ENCODE measurements around the gene TRAP1. TPM values are rescaled to one million over a fixed set of nuclear protein-coding genes. Genes with fewer than 3 reads are reported as not detected.

Gene TRAP1
- polyA plus RNA-seq, 2 of the 4 experiments (the other 2 are of a cell fraction), result 103 to 198 TPM

DNA sequence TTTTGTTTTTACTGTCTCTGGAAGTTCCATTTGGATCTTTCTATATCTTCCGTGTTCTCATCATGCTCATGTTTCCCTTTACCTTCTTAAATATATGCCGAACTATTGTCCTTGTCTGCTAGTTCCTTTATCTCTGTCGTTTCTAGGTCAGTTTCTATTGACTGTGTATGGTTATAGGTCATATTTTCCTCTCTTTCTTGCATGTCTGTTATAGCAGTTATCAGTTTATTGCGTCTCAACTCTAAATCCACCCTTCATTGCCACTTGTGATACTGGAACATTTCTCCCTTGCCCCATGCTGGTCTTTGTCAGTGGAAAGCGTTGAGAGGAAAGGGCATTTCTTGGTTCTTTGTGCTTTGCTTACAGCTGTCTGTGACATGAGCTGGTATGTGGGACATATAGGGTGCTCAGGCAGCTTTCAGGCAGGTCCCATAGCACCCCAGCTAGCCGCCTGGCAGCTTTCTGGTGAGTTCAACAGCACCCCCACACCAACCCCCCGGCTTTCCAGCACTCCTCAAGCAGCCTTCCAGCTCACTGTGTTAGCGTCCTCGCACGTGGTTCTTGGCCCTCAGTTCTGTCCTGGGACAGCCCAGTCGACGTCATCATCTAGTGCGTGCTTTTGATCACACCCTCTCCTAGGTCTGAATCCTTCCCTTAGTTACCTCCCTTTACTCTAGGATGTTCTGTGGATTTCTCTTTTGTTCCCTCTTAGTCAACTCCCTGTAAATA is 78.2 kb downstream of the TRAP1 start:
- FAIRE-seq, result no peak
- no peak for ATAC-seq
- 89% methylated on average over 13 of the region's 13 CpGs for WGBS (ENCODE audit: missing lambda C conversion rate)
- no peak for TF ChIP-seq HDAC2 (IDR thresholded peaks at IDR 0.05)
- no peak for TF ChIP-seq E2F6 (IDR thresholded peaks at IDR 0.05; ENCODE audit: borderline replicate concordance, low read depth)
- TF ChIP-seq RARB (CRISPR knock-in tag; IDR thresholded peaks at IDR 0.05), result no peak
- TF ChIP-seq BHLHE40 (IDR thresholded peaks at IDR 0.05; ENCODE audit: low read depth, low read length), result no peak
- TF ChIP-seq ZFP36 (IDR thresholded peaks at IDR 0.05; ENCODE audit: borderline replicate concordance, partially characterized antibody), result no peak
- no peak for TF ChIP-seq POLR2A (IDR thresholded peaks at IDR 0.05; ENCODE audit: low read length)
- no peak for TF ChIP-seq MAZ (IDR thresholded peaks at IDR 0.05; ENCODE audit: borderline replicate concordance, low read depth, low read length)
- no peak for TF ChIP-seq NR3C1 (IDR thresholded peaks at IDR 0.05)
- no peak for TF ChIP-seq HES2 (IDR thresholded peaks at IDR 0.05)
- TF ChIP-seq JUN (IDR thresholded peaks at IDR 0.05), result no peak
- TF ChIP-seq RAD21 (conservative IDR thresholded peaks at IDR 0.05 in 1 of 2, IDR thresholded peaks at IDR 0.05 in 1 of 2), result no peak
- no peak for DNase-seq (ENCODE audit: low read depth in 1 of 2, low spot score in 1 of 2)
- no peak overlapping the region for H3K4me2 ChIP-seq
- CTCF ChIA-PET, result interaction anchor here (1.2 to 1.6 kb wide), 2 partner anchors 12 to 15 kb away, joined by 4 to 5 read pairs; no protein-coding TSS in a partner anchor
- POLR2A ChIA-PET, result no interaction called here
- H3K9me3 ChIP-seq, result no peaks in the 10 kb centered on the region
- H3K4me3 ChIP-seq, result no peak overlapping the region
- peaks cover 8% of the 10 kb centered on the region for H3K4me1 ChIP-seq
- H3K27ac ChIP-seq, result no peak overlapping the region

GRCh38 chr16:3637371-3637923 is 79.9 kb downstream of the TRAP1 start:
- H3K9me3 ChIP-seq, result no peaks in the 10 kb centered on the region
- H3K4me3 ChIP-seq, result no peak overlapping the region
- TF ChIP-seq SMC3 (IDR thresholded peaks at IDR 0.05) (no peak), CBX2 (IDR thresholded peaks at IDR 0.05; ENCODE audit: borderline replicate concordance, low read depth) (no peak), EHMT2 (IDR thresholded peaks at IDR 0.05; ENCODE audit: low read depth) (no peak)
- DNase-seq (ENCODE audit: low read depth in 1 of 2, low spot score in 1 of 2) (no peak), ATAC-seq (no peak), FAIRE-seq (no peak)
- ChIA-PET POLR2A (no interaction called here), CTCF (interaction anchor here (1.0 to 1.2 kb wide), 2 partner anchors 16 to 616 kb away, joined by 3 to 5 read pairs; no protein-coding TSS in a partner anchor)
- peak overlapping the region; percentile 6; the same call in 1 of the 3 replicates for H3K4me2 ChIP-seq
- peak overlapping the region in 1 of 2 experiments; percentile 34; a peak in 1 of 6 replicates for H3K27ac ChIP-seq
- WGBS (ENCODE audit: missing lambda C conversion rate), result 74% methylated on average over 3 of the region's 3 CpGs
- H3K4me1 ChIP-seq, result peaks cover 8% of the 10 kb centered on the region

- no peak for DNase-seq (ENCODE audit: low read depth in 1 of 2, low spot score in 1 of 2)
- POLR2A ChIA-PET, result interaction anchor here (1.5 kb wide), 1 partner anchor 14 kb away, joined by 4 read pairs; the partner anchor contains the start of gene SLX4
- TF ChIP-seq PHF8 (IDR thresholded peaks at IDR 0.05; ENCODE audit: borderline replicate concordance, low read depth), result no peak
- no peak for TF ChIP-seq FOSB (CRISPR knock-in tag; IDR thresholded peaks at IDR 0.05)
- no peak for TF ChIP-seq RNF2 (IDR thresholded peaks at IDR 0.05; ENCODE audit: borderline replicate concordance, low read depth)
- TF ChIP-seq ELK1 (IDR thresholded peaks at IDR 0.05; ENCODE audit: low read depth, low read length), result no peak
- no peak for TF ChIP-seq HEYL (CRISPR knock-in tag; IDR thresholded peaks at IDR 0.05)
- no peak for TF ChIP-seq HES2 (IDR thresholded peaks at IDR 0.05)
- TF ChIP-seq POLR2AphosphoS2 (conservative IDR thresholded peaks at IDR 0.05; ENCODE audit: low read length), result no peak
- TF ChIP-seq TFCP2L1 (CRISPR knock-in tag; IDR thresholded peaks at IDR 0.05), result no peak
- TF ChIP-seq EHF (CRISPR knock-in tag; IDR thresholded peaks at IDR 0.05), result no peak
- no peak for TF ChIP-seq HOXA7 (CRISPR knock-in tag; IDR thresholded peaks at IDR 0.05)
- TF ChIP-seq NR3C1 (IDR thresholded peaks at IDR 0.05), result no peak
- no peak for TF ChIP-seq SREBF2 (IDR thresholded peaks at IDR 0.05)
- no peak for TF ChIP-seq CTCF (IDR thresholded peaks at IDR 0.05)
- TF ChIP-seq FOXS1 (CRISPR knock-in tag; IDR thresholded peaks at IDR 0.05), result no peak
- TF ChIP-seq ESRRA (IDR thresholded peaks at IDR 0.05; ENCODE audit: borderline replicate concordance, low read length), result no peak
Measured at GRCh38 chr16:3625911-3626732, 91.2 kb downstream of the TRAP1 start.

More at GRCh38 chr16:3625911-3626732, 91.2 kb downstream of the TRAP1 start:
- no peak for FAIRE-seq
- 0 out of 6 replicates have a peak, but pooled peaks have one; percentile 47 to 50 for ATAC-seq
- no peak overlapping the region for H3K27ac ChIP-seq
- CTCF ChIA-PET, result interaction anchor here (0.6 to 1.4 kb wide), 6 partner anchors 9 to 880 kb away, joined by 3 to 5 read pairs (median 3); no protein-coding TSS in a partner anchor
- no peak overlapping the region for H3K4me2 ChIP-seq
- 88% methylated on average over 4 of the region's 4 CpGs for WGBS (ENCODE audit: missing lambda C conversion rate)
- H3K9me3 ChIP-seq, result no peaks in the 10 kb centered on the region
- no peaks in the 10 kb centered on the region for H3K4me1 ChIP-seq
- H3K4me3 ChIP-seq, result no peak overlapping the region

Data from A549 (cell line).